ENCODE results near the gene ARHGAP44.
"Not testable (repeated sequence)": the region's sequence is repeated elsewhere in the genome, so short reads cannot be mapped to it uniquely, and the experiment has no call there.

DNA sequence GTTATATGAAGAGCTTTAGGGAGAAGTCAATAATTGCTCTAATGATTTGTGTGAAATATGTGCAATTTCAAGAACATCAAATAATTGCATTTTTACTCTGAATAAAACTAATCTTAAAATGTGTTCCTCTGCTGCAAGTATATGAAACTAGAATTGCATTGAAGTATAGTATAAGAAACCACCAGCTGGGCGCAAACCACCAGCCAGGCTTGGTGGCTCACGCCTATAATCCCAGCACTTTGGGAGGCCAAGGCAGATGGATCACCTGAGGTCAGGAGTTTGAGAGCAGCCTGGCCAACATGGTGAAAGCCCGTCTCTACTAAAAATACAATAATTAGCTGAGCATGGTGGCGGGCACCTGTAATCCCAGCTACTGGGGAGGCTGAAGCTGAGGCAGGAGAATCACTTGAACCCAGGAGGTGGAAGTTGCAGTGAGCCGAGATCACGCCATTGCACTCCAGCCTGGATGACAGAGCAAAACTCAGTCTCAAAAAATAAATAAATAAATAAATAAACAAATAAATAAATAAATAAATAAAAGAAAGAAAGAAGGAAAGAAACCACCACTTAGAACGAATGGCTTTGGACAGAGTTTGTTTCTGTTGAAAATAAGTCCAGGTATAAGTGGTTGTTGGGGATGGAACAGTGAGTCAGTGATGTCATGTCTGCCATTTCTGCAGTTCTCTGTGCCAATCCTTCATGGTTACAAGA is 84.3 kb downstream of the ARHGAP44 start:
- not testable (repeated sequence) for TF ChIP-seq EZH2 (IDR thresholded peaks at IDR 0.05; ENCODE audit: borderline replicate concordance, low read depth, low read length, severe bottlenecking); CTCF (IDR thresholded peaks at IDR 0.05; ENCODE audit: borderline replicate concordance, extremely low read depth, low read length, poor library complexity, severe bottlenecking)
